Bronchial epithelial cell (primary cell): ENCODE measurements around the gene NADK2. TPM values are rescaled to one million over a fixed set of nuclear protein-coding genes. Genes with fewer than 3 reads are reported as not detected.
"Not testable (repeated sequence)": the region's sequence is repeated elsewhere in the genome, so short reads cannot be mapped to it uniquely, and the experiment has no call there.

Experiments used
- DNase-seq: peaks from one replicate; pipeline ENCODE4 v3.0.0-alpha.2; 2010; ENCODE audit warnings: low read depth
- FAIRE-seq: peaks from 2 replicates; lab custom pipeline; 2011; peaks lifted over from hg19 to GRCh38; lab: Jason Lieb, UNC
- H3K27me3 ChIP-seq: 2 replicates; pipeline ENCODE4 v1.5.1; 2011; ENCODE audit warnings: low read length; ENCODE audit not compliant: control insufficient read depth, insufficient read depth
- H3K36me3 ChIP-seq: 2 replicates; pipeline ENCODE4 v1.5.1; 2011; ENCODE audit warnings: low read length; ENCODE audit not compliant: control insufficient read depth, insufficient read depth
- H3K4me3 ChIP-seq: 2 replicates; pipeline ENCODE4 v1.5.1; 2011; ENCODE audit warnings: mild to moderate bottlenecking, low read depth, low read length, control low read depth
- total RNA-seq: library from RNA; depleted of rRNA; stranded (reverse); fragments of >200 nt; gene quantifications from 2 replicates; pipeline ENCODE4 v1.2.1, GENCODE V29; 2014
- TF ChIP-seq, protein P1 (sequence below): IDR thresholded peaks from 2 replicates; pipeline ENCODE4 v1.5.1; 2011; ENCODE audit warnings: mild to moderate bottlenecking, moderate library complexity, low read length, control low read depth, inconsistent platforms; ENCODE audit not compliant: insufficient read depth, severe bottlenecking

NADK2 gene
- total RNA-seq, 1 donor from 2014 or later: 27.6 TPM

DNA sequence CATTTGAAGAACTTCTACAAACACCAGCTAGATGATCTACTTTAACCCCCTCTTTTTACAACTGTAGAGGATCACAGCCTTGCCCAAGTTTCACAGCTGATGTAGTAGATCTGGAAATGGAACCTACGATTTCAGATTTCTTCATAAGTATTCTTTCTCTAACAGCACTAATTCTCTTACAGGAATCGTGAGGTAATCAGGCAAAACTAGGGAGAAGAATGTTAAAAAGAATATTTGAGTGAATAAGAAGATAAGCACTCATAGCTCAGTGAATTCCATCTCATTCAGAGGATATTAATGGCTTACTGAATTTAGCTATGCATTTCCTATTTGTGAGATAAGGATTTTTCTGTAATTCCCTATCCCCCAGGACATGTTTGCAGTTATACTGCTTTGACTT, 42.1 kb downstream of the NADK2 start:
- FAIRE-seq: no peak
- Histone ChIP-seq H3K4me3 (no peak overlapping the region), H3K36me3 (peaks cover 2% of the 10 kb centered on the region), H3K27me3 (no peaks in the 10 kb centered on the region)
- TF ChIP-seq, protein P1, sequence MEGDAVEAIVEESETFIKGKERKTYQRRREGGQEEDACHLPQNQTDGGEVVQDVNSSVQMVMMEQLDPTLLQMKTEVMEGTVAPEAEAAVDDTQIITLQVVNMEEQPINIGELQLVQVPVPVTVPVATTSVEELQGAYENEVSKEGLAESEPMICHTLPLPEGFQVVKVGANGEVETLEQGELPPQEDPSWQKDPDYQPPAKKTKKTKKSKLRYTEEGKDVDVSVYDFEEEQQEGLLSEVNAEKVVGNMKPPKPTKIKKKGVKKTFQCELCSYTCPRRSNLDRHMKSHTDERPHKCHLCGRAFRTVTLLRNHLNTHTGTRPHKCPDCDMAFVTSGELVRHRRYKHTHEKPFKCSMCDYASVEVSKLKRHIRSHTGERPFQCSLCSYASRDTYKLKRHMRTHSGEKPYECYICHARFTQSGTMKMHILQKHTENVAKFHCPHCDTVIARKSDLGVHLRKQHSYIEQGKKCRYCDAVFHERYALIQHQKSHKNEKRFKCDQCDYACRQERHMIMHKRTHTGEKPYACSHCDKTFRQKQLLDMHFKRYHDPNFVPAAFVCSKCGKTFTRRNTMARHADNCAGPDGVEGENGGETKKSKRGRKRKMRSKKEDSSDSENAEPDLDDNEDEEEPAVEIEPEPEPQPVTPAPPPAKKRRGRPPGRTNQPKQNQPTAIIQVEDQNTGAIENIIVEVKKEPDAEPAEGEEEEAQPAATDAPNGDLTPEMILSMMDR: no peak
- DNase-seq: no peak

- not testable (repeated sequence) for H3K27me3 ChIP-seq, H3K36me3 ChIP-seq, H3K4me3 ChIP-seq, DNase-seq, FAIRE-seq
Observed at GRCh38 chr5:36198783-36199182, 42.9 kb downstream of the NADK2 start.

GRCh38 chr5:36198281-36198680, 43.4 kb downstream of the NADK2 start:
- FAIRE-seq (no peak), DNase-seq (no peak)
- TF ChIP-seq, protein P1: no peak
- no peak overlapping the region for H3K4me3 ChIP-seq
- no peaks in the 10 kb centered on the region for H3K27me3 ChIP-seq
- H3K36me3 ChIP-seq: peaks cover 2% of the 10 kb centered on the region

- Histone ChIP-seq H3K4me3 (no peak overlapping the region), H3K36me3 (peaks cover 2% of the 10 kb centered on the region), H3K27me3 (no peaks in the 10 kb centered on the region)
- TF ChIP-seq, protein P1: no peak
- no peak for FAIRE-seq
- no peak for DNase-seq
Observed at GRCh38 chr5:36193746-36194145, 48.0 kb downstream of the NADK2 start.

- not testable (repeated sequence) for FAIRE-seq, H3K36me3 ChIP-seq, H3K4me3 ChIP-seq, DNase-seq, H3K27me3 ChIP-seq
Observed at GRCh38 chr5:36184408-36184807, 57.3 kb downstream of the NADK2 start.

DNA sequence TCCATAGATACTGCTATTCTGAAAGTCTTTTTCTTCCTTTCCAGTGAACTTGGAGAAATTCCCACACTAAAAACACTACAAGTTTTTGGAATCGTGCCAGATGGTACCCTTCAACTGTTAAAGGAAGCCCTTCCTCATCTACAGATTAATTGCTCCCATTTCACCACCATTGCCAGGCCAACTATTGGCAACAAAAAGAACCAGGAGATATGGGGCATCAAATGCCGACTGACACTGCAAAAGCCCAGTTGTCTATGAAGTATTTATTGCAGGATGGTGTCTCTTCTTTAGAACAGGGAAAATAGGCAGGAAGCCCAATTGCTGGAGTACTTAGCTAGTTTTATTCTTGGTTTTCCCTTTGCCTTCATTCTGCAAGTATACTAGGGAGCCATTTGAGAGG, 60.0 kb downstream of the NADK2 start:
- no peaks in the 10 kb centered on the region for H3K36me3 ChIP-seq
- H3K4me3 ChIP-seq: no peak overlapping the region
- TF ChIP-seq, protein P1: no peak
- H3K27me3 ChIP-seq: no peaks in the 10 kb centered on the region
- DNase-seq (no peak), FAIRE-seq (no peak)

GRCh38 chr5:36180556-36181350, 61.0 kb downstream of the NADK2 start:
- FAIRE-seq (no peak), DNase-seq (no peak)
- TF ChIP-seq, protein P1: no peak
- Histone ChIP-seq H3K27me3 (no peaks in the 10 kb centered on the region), H3K36me3 (no peaks in the 10 kb centered on the region), H3K4me3 (no peak overlapping the region)
